HFF-Myc (cell line): Measurements from ENCODE around the gene SIK2.

Source experiments
- DNase-seq: peaks from one replicate; pipeline ENCODE4 v3.0.0-alpha.2; 2011; ENCODE audit warnings: low read depth; ENCODE audit errors: extremely low read depth
- H3K4me3 ChIP-seq: replicated peaks from 2 replicates; pipeline ENCODE4 v1.5.1; 2011; ENCODE audit warnings: low read depth, mild to moderate bottlenecking, control low read depth, low read length
- CTCF ChIP-seq: IDR thresholded peaks from 2 replicates; pipeline ENCODE4 v1.5.1; 2012; ENCODE audit warnings: mild to moderate bottlenecking, low read depth, low read length, control low read depth; ENCODE audit errors: missing control alignments

SIK2 gene

GRCh38 chr11:111612224-111612623, 10.0 kb downstream of the SIK2 start:
- no peak overlapping the region for H3K4me3 ChIP-seq
- DNase-seq = no peak
- TF ChIP-seq CTCF = no peak

- no peak overlapping the region for H3K4me3 ChIP-seq
- no peak for TF ChIP-seq CTCF
These were observed 15.0 kb downstream of the SIK2 start for GRCh38 chr11:111617286-111617685.

GRCh38 chr11:111620518-111620917, 18.3 kb downstream of the SIK2 start:
- H3K4me3 ChIP-seq = no peak overlapping the region
- DNase-seq = no peak
- no peak for TF ChIP-seq CTCF

More at GRCh38 chr11:111617286-111617685, 15.0 kb downstream of the SIK2 start:
- no peak for DNase-seq

- DNase-seq = no peak
- no peak overlapping the region for H3K4me3 ChIP-seq
These were observed 21.3 kb downstream of the SIK2 start for GRCh38 chr11:111623527-111624030.

GRCh38 chr11:111624608-111625007, 22.4 kb downstream of the SIK2 start:
- no peak for TF ChIP-seq CTCF
- no peak for DNase-seq
- H3K4me3 ChIP-seq = no peak overlapping the region

More at GRCh38 chr11:111623527-111624030, 21.3 kb downstream of the SIK2 start:
- no peak for TF ChIP-seq CTCF

GRCh38 chr11:111627591-111627990, 25.3 kb downstream of the SIK2 start:
- no peak for DNase-seq
- H3K4me3 ChIP-seq = no peak overlapping the region
- TF ChIP-seq CTCF = no peak

GRCh38 chr11:111629499-111629898, 27.2 kb downstream of the SIK2 start:
- no peak overlapping the region for H3K4me3 ChIP-seq
- no peak for DNase-seq
- TF ChIP-seq CTCF = no peak
